Astrocyte (in vitro differentiated cells and primary cell): ENCODE data around the gene SLBP. TPM values are rescaled to one million over a fixed set of nuclear protein-coding genes. Genes with fewer than 3 reads are reported as not detected.

ENCODE experiments used
- DNase-seq: peaks from one replicate; pipeline ENCODE4 v3.0.0-alpha.2; 2010; ENCODE audit warnings: low read depth
- FAIRE-seq: peaks from 2 replicates; lab custom pipeline; 2011; peaks lifted over from hg19 to GRCh38; lab: Jason Lieb, UNC
- H2AFZ ChIP-seq: 2 replicates; pipeline ENCODE4 v1.6.0; 2012; ENCODE audit warnings: low read depth, low read length, inconsistent platforms
- H3K27ac ChIP-seq: 2 replicates; pipeline ENCODE4 v1.5.1; 2011; ENCODE audit warnings: low read depth, low read length, inconsistent platforms
- H3K27me3 ChIP-seq: 2 replicates; pipeline ENCODE4 v1.6.0; 2011; ENCODE audit warnings: low read length, inconsistent platforms; ENCODE audit not compliant: insufficient read depth
- H3K36me3 ChIP-seq: 2 replicates; pipeline ENCODE4 v1.5.1; 2011; ENCODE audit warnings: low read length, inconsistent platforms; ENCODE audit not compliant: insufficient read depth
- H3K4me1 ChIP-seq: 2 replicates; pipeline ENCODE4 v1.5.1; 2011; ENCODE audit warnings: low read length, inconsistent platforms; ENCODE audit not compliant: insufficient read depth
- H3K4me2 ChIP-seq: 2 replicates; pipeline ENCODE4 v1.6.0; 2012; ENCODE audit warnings: low read length, inconsistent platforms
- H3K4me3 ChIP-seq: 2 replicates; pipeline ENCODE4 v1.5.1; 2011; ENCODE audit warnings: low read depth, mild to moderate bottlenecking, low read length, inconsistent platforms; ENCODE audit not compliant: insufficient read depth
- H3K79me2 ChIP-seq: 2 replicates; pipeline ENCODE4 v1.6.0; 2012; ENCODE audit warnings: mild to moderate bottlenecking, low read length, inconsistent platforms; ENCODE audit not compliant: insufficient read depth
- H3K9ac ChIP-seq: 2 replicates; pipeline ENCODE4 v1.6.0; 2012; ENCODE audit warnings: mild to moderate bottlenecking, low read length, inconsistent platforms
- H3K9me3 ChIP-seq: 2 replicates; pipeline ENCODE4 v1.5.1; 2012; ENCODE audit warnings: low read depth, mild to moderate bottlenecking, low read length, inconsistent platforms; ENCODE audit not compliant: insufficient read depth
- H4K20me1 ChIP-seq: 2 replicates; pipeline ENCODE4 v1.6.0; 2012; ENCODE audit warnings: low read length, inconsistent platforms; ENCODE audit not compliant: insufficient read depth
- H3K27ac Mint-ChIP-seq: one replicate; pipeline ENCODE4 v1.8.0; 2021; ENCODE audit warnings: mild to moderate bottlenecking, mixed read lengths; ENCODE audit not compliant: unreplicated experiment
- H3K27me3 Mint-ChIP-seq: one replicate; pipeline ENCODE4 v1.8.0; 2021; ENCODE audit warnings: low read depth, mixed read lengths; ENCODE audit not compliant: unreplicated experiment
- H3K36me3 Mint-ChIP-seq: one replicate; pipeline ENCODE4 v1.8.0; 2021; ENCODE audit warnings: low read depth, mixed read lengths; ENCODE audit not compliant: unreplicated experiment
- H3K4me1 Mint-ChIP-seq: one replicate; pipeline ENCODE4 v1.8.0; 2021; ENCODE audit warnings: low read depth, mixed read lengths; ENCODE audit not compliant: unreplicated experiment
- H3K4me3 Mint-ChIP-seq: one replicate; pipeline ENCODE4 v1.8.0; 2021; ENCODE audit warnings: mild to moderate bottlenecking, moderate library complexity, mixed read lengths; ENCODE audit not compliant: unreplicated experiment
- H3K9me3 Mint-ChIP-seq: one replicate; pipeline ENCODE4 v1.8.0; 2021; ENCODE audit warnings: mild to moderate bottlenecking, mixed read lengths; ENCODE audit not compliant: unreplicated experiment
- EZH2 ChIP-seq: IDR thresholded peaks from 2 replicates; pipeline ENCODE4 v1.6.1; 2012; ENCODE audit warnings: mild to moderate bottlenecking, low read length, inconsistent platforms; ENCODE audit not compliant: insufficient read depth
- total RNA-seq: library from RNA; stranded (reverse); gene quantifications from 2 replicates; pipeline ENCODE4 v1.2.1, GENCODE V29; 2021
- TF ChIP-seq, protein P1 (sequence below): IDR thresholded peaks from 2 replicates; pipeline ENCODE4 v1.5.1; 2011; ENCODE audit warnings: low read depth, mild to moderate bottlenecking, inconsistent platforms, low read length, moderate library complexity; ENCODE audit not compliant: insufficient read depth

The SLBP gene
- total RNA-seq, 1 donor from 2014 or later = 44.5 TPM

DNA sequence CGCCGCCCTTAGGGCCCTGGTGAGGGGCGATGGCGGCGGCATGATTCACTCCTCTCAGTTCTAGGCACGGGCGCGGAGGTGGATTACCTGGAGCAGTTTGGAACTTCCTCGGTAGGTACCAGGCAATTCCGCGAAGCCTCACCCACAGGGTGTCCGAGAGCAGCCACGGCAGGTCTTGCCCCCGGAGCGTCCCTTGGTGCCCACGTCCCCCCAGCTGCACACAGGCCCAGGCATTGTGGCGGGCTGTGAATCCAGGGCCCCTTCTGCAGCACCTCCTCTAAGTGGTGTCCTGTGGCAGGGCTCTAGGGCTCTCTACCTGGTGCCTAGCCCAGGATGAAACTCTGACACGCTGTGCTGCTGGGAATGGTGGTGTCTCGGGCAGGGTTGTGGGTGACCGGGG, 23.1 kb upstream of the SLBP start:
- H3K9ac ChIP-seq = no peak overlapping the region
- peaks cover 30% of the 10 kb centered on the region for H4K20me1 ChIP-seq
- Mint-ChIP-seq H3K4me3 (no peak overlapping the region), H3K9me3 (peaks cover 13% of the 10 kb centered on the region), H3K27ac (no peak overlapping the region), H3K27me3 (no peaks in the 10 kb centered on the region), H3K36me3 (peaks cover 27% of the 10 kb centered on the region), H3K4me1 (peaks cover 4% of the 10 kb centered on the region)
- H3K27ac ChIP-seq = no peak overlapping the region
- DNase-seq (no peak), FAIRE-seq (no peak)
- H3K9me3 ChIP-seq = peaks cover 19% of the 10 kb centered on the region
- peaks cover 39% of the 10 kb centered on the region for H3K79me2 ChIP-seq
- H2AFZ ChIP-seq = no peak overlapping the region
- H3K27me3 ChIP-seq = no peaks in the 10 kb centered on the region
- H3K4me2 ChIP-seq = no peak overlapping the region
- peaks cover 27% of the 10 kb centered on the region for H3K36me3 ChIP-seq
- H3K4me1 ChIP-seq = peaks cover 9% of the 10 kb centered on the region
- no peak overlapping the region for H3K4me3 ChIP-seq
- TF ChIP-seq EZH2 = no peak
- TF ChIP-seq, protein P1, sequence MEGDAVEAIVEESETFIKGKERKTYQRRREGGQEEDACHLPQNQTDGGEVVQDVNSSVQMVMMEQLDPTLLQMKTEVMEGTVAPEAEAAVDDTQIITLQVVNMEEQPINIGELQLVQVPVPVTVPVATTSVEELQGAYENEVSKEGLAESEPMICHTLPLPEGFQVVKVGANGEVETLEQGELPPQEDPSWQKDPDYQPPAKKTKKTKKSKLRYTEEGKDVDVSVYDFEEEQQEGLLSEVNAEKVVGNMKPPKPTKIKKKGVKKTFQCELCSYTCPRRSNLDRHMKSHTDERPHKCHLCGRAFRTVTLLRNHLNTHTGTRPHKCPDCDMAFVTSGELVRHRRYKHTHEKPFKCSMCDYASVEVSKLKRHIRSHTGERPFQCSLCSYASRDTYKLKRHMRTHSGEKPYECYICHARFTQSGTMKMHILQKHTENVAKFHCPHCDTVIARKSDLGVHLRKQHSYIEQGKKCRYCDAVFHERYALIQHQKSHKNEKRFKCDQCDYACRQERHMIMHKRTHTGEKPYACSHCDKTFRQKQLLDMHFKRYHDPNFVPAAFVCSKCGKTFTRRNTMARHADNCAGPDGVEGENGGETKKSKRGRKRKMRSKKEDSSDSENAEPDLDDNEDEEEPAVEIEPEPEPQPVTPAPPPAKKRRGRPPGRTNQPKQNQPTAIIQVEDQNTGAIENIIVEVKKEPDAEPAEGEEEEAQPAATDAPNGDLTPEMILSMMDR = no peak

DNA sequence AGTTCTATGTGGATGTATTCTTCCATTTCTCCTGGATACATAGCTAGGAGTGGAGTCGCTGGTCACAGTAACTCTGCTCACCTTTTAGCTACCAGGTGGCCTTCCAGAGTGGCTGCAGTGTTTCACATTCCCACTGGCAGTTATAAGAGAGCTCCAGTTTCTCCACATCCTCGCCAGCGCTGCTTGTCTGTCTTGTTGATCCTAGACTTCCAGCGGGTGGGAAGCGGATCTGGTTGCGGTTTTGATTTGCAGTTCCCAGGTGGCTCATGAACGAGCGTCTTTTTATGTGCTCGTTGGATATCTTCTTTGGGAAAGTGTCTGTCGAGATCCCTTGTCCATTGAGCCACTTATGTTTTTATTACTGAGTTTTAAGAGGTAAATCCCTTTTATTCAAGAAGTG, 20.8 kb upstream of the SLBP start:
- peaks cover 11% of the 10 kb centered on the region for H3K9me3 ChIP-seq
- no peak overlapping the region for H3K27ac ChIP-seq
- no peak overlapping the region for H2AFZ ChIP-seq
- no peaks in the 10 kb centered on the region for H3K27me3 ChIP-seq
- DNase-seq = no peak
- no peak for FAIRE-seq
- H3K36me3 ChIP-seq = peaks cover 24% of the 10 kb centered on the region
- no peak overlapping the region for H3K4me3 ChIP-seq
- Mint-ChIP-seq H3K36me3 (peaks cover 15% of the 10 kb centered on the region), H3K9me3 (peaks cover 1% of the 10 kb centered on the region), H3K27me3 (no peaks in the 10 kb centered on the region), H3K4me1 (peaks cover 4% of the 10 kb centered on the region), H3K4me3 (no peak overlapping the region), H3K27ac (no peak overlapping the region)
- no peak overlapping the region for H3K9ac ChIP-seq
- peaks cover 45% of the 10 kb centered on the region for H4K20me1 ChIP-seq
- peaks cover 14% of the 10 kb centered on the region for H3K4me1 ChIP-seq
- H3K79me2 ChIP-seq = peaks cover 60% of the 10 kb centered on the region
- no peak for TF ChIP-seq EZH2
- TF ChIP-seq, protein P1 = no peak
- H3K4me2 ChIP-seq = no peak overlapping the region

DNA sequence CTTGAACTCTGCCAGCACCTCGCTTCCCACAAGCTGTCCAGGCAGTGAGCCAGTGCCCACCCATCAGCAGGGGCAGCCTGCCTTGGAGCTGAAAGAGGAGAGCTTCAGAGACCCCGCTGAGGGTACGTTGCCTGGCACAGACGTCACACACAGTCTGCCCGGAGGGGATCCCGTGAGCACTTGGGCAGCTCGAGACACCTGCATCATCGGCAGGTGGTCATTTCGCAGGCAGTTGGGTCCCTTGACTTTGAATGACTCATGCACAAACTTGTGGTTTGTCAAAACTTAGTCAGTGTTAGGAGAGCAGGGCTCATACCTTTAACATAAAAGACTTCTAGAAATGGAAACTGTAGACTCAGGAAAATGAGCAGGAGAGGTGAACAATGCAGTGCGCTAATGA, 19.1 kb upstream of the SLBP start:
- Histone ChIP-seq H3K27ac (peak overlapping the region; percentile 43), H3K36me3 (peaks cover 18% of the 10 kb centered on the region), H2AFZ (no peak overlapping the region), H4K20me1 (peaks cover 45% of the 10 kb centered on the region), H3K4me3 (no peak overlapping the region), H3K9ac (no peak overlapping the region), H3K27me3 (no peaks in the 10 kb centered on the region), H3K9me3 (no peaks in the 10 kb centered on the region), H3K79me2 (peaks cover 69% of the 10 kb centered on the region), H3K4me1 (peaks cover 30% of the 10 kb centered on the region), H3K4me2 (peak overlapping the region; percentile 47)
- no peaks in the 10 kb centered on the region for H3K9me3 Mint-ChIP-seq
- DNase-seq (peak; percentile 67), FAIRE-seq (no peak)
- no peaks in the 10 kb centered on the region for H3K27me3 Mint-ChIP-seq
- no peak overlapping the region for H3K4me3 Mint-ChIP-seq
- peaks cover 9% of the 10 kb centered on the region for H3K36me3 Mint-ChIP-seq
- peaks cover 19% of the 10 kb centered on the region for H3K4me1 Mint-ChIP-seq
- no peak for TF ChIP-seq EZH2
- TF ChIP-seq, protein P1 = no peak
- no peak overlapping the region for H3K27ac Mint-ChIP-seq
